NCI-H345 treated with DMSO at 0.1 percent for 48 hours (cell line): ENCODE measurements around the gene ANKRD10.

Experiments
- DNase-seq: peaks from one replicate; lab custom pipeline; 2025; ENCODE audit not compliant: unreplicated experiment; lab: John Stamatoyannopoulos, UW

The ANKRD10 gene

DNA sequence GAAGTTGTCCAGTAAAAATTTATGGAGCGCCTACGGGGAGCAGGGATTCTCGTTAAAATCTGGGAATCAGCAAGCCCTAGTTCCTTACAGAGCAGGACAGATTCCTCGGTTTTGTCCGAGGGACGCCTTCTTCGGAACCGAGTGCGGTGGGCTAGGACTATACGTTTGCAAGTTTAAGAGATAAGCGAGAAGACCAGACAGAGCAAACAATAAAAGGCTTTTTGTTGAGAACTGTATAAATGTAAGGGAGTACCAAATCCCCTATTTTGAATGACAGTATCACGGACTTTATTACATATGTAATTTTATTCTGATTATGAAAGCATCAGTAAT lies 971 bp upstream of the ANKRD10 start:
- DNase-seq, result peak; percentile 11

DNA sequence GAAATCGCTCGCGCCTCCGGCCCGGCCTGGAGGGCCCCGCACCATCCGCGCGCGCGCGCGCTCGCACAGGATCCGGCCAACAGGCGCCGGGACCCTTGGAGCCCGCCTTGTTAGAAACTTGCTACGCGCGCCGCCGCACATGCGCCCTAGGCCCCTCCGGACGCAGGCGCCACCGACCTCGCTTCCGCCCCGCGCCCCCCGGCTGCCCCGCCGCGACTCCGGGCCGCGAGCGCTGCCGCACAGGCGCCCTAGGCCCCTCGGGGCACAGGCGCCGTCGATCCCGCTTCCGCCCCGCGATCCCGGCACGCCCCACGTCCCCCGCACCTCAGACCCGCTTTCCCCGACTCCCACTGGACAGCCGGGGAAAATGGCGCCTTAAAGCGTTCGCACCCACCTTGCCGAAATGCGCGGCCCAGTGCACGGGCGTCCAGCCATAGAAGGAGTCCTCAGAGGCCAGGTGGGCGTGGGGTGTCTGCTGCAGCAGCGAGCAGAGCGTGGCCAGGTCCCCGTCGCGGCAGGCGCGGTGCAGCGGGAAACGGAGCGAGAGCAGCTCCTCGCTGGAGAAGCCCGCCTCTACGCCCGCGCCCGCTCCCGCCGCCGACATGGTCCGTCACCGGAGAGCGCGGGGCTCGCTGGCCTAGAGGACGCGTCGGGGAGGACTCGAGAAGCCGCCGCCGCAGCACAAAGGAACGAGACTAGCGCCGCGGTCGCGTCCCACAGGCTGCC lies 375 bp downstream of the ANKRD10 start:
- peak; percentile 59 for DNase-seq

DNA sequence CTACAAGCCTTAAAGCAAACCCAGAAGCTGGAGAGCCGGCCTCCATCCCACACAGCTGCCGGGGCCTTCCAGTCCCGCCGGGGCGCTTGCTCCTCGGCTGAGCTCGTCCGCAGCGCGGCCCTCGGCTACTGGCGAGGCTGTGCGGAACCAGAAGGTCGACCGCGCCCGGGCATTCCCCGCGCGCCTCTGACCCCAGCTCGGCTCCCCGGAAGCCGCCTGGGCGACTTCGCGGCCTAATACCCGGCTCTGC lies 863 bp downstream of the ANKRD10 start:
- no peak for DNase-seq

DNA sequence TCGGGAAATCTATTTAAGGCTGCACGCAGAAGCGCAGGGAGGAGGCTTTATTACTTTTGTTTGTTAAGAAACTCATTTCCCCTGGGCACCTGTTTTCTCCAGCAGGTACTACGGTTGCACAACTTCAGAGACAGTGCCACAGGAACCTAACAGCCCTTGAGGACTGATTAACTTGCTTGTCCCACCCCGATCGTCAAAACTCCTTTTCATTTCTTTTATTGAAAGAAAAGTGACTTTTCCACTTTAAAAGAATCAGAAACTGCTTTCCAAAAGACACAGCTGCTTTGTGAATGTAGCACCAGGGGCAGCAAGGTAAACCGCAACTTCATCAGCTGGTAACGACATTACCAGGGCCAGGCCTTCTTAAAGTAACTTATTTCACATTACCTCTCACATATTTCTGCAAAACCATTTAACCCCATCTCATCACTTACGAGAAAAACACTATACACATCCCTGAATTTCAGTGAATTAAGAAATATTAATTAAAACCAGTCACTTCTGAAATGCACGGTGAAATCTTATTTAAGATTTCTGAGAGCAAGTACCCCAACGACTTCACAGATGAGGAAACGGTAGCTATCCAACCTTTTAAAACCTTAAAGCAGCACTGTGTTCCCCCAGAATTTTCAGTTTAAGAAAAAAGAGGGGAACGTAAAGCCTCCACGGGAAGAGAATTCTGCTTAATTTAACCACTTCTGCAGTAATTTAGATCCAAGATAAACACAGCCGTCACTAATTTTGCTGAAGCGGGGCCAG lies 1.4 kb downstream of the ANKRD10 start:
- no peak for DNase-seq

DNA sequence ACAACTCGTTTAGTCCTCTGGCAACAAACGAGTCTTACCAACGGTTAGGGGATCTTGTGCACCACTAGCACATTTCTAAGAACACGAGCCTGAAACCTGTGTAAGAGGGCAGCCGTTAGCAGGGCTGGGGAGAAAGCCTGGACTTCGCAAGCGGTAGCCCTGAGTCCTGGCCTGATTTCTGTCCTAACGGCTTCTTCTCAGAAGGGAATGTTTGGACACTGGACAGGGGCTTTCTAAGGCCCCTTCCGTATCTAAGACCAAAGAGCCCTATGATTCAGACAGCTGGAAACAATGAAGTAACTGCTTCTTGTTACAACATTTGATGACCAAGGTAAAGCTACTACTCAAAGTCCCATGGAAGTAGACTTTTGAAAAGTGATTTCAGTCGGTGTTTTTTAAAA lies 2.2 kb downstream of the ANKRD10 start:
- DNase-seq, result no peak

DNA sequence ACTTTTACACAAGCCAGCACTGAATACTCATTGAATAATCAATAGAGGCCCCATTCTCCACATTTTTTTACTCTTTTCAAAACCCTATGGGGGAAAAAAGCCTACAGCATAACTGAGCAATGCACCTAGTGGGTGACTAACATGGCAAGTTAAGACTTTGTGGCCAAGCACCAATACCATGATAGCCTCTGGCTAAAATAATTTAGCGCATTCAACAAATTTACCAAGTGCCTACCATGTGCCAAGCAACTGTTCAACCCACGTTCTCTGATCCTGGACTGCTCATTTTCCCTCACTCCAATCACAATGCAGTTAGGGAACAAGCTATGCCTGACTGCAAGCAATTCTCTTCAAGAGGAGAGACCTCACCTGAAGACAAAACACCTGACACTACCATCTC lies 3.0 kb downstream of the ANKRD10 start:
- no peak for DNase-seq

DNA sequence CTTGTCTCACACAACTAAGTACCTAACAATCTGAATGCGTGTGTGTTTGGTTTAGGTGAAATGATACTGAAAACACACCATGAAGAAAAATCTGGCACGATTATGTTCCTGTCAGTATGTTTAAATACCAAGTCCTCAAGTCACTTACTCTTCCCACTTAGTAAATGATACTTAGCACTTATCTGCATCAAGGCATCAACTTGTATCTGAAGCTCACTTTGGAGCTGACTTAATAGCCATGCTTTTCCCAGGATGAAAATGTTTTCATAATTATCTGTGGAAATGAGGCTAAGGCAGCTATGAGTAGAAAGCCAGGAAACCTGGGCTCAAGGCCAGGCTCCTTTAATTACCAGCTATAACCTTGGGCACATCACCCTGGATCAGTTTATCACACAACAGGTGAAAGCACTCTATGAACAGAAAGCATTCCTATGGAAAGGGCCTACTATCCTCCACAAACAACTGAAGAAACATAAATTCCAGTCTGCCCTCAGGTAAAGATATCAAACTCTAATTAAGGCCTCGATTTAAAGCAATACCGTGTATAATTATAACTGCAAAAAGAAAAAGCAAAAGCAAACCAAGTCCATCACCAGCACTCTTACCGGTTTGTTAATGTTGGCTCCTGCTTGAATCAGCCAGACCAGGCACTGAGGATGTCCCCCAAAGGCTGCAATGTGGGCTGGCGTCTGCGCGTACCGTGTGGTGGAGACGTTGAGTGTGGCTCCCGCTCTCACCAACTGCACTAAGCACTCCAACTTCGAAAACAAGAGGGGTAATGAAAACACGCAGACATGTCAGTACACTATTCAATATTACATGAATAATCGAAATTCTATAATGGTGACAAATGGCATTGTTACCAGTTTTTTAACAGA lies 4.6 kb downstream of the ANKRD10 start:
- DNase-seq, result no peak

DNA sequence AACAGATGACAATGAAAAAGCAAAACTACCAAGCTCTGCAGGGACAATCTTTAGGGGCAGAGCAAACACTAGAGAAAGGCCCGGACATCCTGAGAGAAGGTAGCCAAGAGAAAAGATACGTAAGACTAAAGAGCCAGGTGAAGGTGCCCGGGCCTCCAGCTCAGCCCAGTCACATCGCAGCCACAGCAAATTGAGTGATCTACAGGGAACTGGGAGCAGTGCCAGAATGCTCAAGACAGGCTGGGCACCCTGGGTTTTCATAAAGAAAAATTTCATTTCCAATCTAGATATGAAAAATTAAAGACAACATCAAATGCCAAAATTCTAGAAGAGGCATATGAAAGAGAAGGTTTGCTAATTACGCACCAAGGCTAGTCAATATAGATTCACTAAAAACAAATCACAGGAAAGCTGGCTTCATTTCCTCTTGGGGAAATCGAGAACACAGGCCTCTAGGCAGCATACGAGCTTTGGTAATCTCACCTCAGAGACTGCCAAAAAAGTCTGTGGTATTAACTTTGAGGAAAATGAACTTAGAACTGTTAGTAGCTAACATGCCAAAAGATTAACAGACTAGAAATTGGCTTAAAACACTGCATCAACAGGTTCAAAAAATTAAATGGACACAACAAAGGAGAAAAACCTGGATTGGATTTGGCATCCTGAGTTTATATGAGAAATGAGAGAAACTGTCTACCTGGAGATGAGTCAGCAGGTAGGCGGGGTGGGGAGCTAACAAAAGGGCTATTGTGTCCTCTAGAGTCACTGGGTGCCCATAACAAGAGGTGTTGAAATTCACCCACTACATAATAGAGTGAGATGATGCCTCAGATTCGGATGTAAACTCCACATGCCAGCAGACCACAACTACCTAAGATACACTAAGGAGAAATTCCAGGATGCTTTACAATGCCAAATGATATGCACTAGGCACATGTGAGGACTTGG lies 6.6 kb downstream of the ANKRD10 start:
- DNase-seq, result peak; percentile 20

DNA sequence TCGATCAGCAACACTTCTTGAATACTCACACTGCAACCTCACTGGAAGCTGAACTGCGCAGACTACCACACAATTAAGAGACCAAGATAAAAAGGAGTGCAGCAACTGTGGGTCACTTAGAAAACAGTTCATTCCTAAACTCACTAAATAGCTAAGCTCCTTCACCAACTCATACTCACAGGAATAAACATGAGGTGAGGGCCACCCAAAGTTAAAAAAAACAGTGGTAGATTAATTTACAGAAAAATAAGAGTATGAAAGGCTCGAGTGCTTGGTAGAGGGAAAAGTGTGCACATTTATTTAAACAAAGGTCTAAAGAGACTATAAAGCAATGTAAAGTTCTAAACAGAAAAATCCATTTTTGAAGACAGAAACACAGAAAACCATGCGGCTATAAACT lies 7.6 kb downstream of the ANKRD10 start:
- DNase-seq, result no peak

DNA sequence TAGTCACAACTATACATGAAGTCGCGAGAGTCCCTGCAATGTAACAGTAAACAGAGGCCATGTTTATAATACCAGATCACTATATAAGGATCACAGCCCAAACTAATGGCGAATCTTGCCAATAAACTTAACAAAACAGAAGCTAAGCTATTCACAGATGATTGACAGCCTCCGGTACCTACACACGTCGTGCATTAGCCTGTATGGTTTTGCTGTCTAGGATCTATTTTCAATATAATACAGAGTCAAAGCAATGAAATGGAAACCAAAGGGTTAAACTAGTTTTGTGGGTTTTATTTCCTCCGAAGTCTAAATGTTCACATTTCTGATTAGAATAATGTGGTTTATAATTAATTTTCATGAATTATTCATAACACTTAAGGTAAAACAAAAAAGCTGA lies 10.1 kb downstream of the ANKRD10 start:
- no peak for DNase-seq

DNA sequence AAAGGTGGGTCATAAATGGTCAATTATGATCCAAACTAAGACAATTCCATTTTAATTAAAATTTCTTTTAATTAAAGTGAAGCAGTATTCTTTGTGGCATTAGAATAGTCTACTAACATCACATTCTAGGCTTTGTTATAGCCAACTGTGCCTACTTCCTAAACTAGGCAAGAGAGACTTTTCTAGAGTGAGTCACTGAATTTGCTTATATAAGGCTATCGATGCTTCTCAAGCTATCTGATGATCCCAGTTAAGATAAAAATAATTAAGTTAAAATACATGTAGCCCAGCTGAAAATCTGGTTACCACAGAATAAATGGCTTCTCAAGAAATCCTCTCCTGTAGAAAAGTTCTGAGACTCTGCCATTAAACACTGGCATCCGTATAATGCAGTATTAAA lies 12.5 kb downstream of the ANKRD10 start:
- DNase-seq, result no peak

DNA sequence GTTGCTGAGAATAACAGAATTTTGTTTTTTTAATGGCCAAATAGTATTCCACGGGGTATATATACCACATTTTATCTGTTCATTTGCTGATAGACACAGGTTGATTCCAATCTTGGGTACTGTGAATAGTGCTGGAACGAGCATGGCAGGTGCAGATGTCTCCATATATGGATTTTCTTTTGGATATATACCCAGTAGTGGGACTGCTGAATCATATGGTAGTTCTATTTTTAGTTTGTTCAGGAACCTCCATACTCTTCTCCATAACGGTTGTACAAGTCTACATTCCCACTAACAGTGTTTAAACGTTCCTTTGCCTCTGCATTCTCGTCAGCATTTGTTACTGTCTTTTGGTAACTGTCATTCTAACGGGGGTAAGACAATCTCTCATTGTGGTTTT lies 17.3 kb downstream of the ANKRD10 start:
- no peak for DNase-seq

DNA sequence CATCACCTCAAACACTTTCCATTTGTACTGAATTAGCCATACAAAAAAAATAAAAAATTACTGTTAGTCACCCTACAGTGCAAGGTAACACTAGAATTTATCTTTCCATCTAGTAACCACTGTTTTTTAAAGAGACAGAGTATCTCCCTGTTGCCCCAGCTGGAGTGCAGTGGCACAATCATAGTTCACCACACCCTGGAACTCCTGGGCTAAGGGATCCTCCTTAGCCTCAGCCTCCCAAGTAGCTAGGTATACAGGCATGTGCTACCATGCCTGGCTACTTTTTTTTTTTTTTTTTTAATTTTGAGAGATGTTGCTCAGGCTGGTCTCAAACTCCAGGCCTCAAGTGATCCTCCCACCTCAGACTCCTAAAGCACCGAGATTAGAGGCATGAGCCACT lies 17.9 kb downstream of the ANKRD10 start:
- no peak for DNase-seq

DNA sequence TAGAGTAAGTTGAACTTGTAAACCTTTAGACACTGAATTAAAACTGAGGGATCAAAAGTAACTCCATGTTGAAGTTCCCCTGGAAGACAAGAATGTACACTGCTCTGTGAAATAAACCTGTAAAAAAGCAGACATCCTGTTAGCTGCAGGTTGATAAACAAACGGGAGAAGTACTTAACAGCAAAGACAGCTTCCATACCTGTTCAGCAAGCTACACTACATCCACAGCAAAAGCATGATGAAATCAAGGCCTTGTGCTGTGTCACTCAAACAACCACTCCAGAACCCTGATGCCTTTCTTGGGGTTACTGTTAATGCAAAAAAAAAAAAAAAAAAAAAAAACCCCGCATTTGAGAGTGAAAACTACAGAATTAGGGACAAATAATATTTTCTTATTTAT lies 20.8 kb downstream of the ANKRD10 start:
- DNase-seq, result no peak

DNA sequence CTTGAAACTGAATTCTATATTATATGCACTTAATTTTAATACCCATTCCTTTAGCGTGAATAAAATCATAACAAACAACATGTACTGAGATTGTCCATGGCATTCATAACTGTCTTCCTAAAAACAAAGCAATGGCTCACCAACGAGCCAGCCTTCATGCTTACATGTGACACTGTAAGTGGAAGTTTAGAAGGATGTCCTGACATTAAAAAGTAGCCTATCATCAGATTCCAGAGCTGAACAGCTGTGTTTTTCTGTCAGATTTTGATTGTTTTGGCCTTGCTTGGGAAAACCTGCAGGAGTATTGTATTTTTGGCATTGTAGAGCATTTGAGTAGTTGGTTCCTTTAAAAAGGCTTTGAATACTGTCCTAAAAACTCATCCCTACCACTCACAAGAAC lies 21.3 kb downstream of the ANKRD10 start:
- no peak for DNase-seq

DNA sequence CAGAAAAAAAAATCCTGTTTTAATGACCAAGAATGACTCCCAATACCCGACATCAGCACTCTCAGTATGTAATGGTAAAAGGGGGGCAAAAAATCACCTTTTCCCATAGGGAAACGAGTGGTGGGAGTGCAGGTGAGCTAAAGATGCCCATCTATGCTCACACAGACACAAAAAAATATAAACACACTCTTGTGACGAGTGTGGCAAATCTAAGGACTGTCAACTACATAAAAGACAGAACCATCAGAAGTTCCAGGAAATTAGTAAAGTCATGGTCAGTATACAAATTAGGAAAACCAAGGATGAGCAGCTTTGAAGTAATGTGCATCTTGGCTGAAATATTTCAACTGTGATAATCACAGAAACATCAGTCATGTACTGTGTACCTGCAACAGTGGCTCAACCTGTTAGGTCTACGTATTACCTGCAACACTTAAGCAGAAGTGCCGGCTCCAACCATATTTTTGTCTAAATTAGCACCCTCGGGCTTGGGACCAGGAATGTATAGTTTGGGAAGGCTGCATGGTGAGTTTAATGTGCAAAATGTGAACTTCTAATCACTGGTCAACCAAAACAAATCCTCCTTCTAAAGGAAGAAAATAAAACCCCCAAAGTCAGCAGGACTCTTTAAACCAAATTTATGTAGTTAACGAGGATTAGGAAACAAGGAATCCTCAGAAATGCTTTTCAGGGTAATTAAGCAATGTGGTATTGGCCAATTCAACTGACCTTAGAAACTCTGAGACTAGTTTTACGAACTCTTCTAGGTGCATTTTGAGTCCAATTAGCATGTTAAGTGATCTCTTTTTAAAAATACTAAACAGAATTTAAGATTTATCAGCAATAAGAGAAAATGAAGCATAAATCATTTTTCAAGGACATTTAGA lies 24.3 kb downstream of the ANKRD10 start:
- no peak for DNase-seq

DNA sequence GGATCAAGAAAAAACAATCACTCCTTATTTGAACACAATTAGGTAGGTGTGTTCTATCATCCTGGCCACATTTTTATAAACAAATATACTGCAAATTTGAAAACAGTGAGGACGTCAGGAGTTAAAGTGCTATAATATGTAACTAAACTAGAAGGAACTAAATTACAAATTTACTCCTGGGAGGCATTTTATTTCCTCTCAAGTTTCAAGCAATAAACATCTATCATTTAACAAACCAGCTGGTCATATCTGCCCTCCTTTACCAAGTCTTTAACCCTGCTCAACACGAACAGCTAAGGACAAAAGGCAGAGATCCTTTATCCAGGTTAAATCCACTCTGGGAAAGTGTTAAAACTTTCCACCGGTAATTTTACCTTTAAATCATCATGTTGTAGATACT lies 26.5 kb downstream of the ANKRD10 start:
- DNase-seq, result no peak

DNA sequence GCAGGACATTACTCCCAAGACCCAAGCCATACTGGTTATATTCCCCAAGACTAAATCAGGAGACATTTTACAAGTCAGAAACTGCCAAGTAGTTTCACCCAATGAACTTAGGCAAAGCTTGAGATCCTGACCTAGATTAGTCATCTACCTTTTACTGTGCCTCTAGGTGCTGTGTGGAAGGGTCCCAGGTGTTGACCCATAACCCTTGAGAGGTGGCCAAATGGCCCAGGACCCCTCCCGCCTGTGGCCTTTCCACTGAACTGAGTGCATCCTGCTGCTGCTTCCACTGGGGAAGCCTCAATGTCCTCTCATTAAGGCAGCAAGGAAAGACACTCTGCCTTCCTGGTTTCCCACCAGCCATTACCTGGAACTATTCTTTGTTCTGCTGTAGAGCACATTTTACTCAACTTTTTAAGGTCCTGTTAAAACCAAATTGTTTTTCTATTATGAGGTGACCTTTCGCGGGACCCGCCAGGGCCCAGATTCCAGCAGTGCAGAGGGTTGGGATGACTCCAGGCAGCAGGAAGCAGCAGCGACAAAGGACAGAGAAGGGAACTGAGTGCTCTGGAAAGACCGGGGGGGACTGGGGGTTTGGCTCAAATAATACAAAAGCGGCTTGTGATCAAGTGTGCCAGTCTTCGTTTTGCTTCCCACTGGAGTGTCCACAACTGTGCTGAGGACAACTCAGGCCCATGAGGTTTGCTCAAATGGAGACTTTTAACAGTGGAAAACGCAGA lies 27.1 kb downstream of the ANKRD10 start:
- no peak for DNase-seq

DNA sequence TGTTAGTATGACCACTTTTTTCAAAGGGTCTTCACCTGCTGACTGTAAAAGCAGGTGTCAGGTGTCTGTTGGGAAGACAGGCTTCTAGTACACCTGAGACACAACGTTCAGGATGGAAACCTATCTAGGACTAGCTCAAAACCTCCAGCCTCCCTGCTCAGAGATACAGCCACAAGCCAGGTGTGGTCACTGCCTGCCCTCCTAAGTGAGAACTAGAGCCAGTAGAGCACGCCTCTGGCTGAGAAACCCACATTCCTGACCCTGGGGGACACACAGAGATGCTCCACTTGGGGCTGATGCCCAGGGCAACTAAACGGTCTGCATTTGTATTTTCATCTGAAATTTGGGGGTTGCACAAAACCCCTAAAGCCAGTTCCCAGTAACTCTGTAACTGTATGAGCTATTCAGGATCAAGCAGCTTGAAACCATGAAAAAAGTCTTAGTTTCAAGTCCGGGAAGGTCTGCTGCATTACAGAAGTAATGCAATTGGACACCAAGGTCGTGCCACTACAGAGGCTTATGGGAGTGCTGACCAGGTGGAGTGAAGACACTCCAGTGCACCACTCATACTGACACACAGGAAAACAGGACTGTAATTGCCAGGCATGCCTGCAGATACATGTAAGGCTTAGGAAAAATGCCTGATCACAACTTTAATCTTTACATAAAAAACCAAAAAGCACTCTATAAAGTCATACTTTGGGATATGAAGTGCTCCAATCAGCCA lies 27.8 kb downstream of the ANKRD10 start:
- no peak for DNase-seq
